ENCODE measurements around the gene PATZ1. TPM values are rescaled to one million over a fixed set of nuclear protein-coding genes. Genes with fewer than 3 reads are reported as not detected.
"Not testable (repeated sequence)": the region's sequence is repeated elsewhere in the genome, so short reads cannot be mapped to it uniquely, and the experiment has no call there.

The PATZ1 gene, protein sequence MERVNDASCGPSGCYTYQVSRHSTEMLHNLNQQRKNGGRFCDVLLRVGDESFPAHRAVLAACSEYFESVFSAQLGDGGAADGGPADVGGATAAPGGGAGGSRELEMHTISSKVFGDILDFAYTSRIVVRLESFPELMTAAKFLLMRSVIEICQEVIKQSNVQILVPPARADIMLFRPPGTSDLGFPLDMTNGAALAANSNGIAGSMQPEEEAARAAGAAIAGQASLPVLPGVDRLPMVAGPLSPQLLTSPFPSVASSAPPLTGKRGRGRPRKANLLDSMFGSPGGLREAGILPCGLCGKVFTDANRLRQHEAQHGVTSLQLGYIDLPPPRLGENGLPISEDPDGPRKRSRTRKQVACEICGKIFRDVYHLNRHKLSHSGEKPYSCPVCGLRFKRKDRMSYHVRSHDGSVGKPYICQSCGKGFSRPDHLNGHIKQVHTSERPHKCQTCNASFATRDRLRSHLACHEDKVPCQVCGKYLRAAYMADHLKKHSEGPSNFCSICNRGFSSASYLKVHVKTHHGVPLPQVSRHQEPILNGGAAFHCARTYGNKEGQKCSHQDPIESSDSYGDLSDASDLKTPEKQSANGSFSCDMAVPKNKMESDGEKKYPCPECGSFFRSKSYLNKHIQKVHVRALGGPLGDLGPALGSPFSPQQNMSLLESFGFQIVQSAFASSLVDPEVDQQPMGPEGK
- total RNA-seq, result 56.6 and 60.7 TPM in 2 replicates

GRCh38 chr22:31346255-31346732 is at the start of gene PATZ1:
TSS of gene PATZ1 (minus strand) at chr22:31346346. CDS start at chr22:31345602, 744 bp downstream.
- TF ChIP-seq, protein P1, sequence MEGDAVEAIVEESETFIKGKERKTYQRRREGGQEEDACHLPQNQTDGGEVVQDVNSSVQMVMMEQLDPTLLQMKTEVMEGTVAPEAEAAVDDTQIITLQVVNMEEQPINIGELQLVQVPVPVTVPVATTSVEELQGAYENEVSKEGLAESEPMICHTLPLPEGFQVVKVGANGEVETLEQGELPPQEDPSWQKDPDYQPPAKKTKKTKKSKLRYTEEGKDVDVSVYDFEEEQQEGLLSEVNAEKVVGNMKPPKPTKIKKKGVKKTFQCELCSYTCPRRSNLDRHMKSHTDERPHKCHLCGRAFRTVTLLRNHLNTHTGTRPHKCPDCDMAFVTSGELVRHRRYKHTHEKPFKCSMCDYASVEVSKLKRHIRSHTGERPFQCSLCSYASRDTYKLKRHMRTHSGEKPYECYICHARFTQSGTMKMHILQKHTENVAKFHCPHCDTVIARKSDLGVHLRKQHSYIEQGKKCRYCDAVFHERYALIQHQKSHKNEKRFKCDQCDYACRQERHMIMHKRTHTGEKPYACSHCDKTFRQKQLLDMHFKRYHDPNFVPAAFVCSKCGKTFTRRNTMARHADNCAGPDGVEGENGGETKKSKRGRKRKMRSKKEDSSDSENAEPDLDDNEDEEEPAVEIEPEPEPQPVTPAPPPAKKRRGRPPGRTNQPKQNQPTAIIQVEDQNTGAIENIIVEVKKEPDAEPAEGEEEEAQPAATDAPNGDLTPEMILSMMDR (IDR thresholded peaks at IDR 0.05; ENCODE audit: insufficient read depth, low read length, poor library complexity, severe bottlenecking), result no peak
- H3K36me3 ChIP-seq (ENCODE audit: control insufficient read depth, insufficient read depth, low read length), result peaks cover 2% of the 10 kb centered on the region
- H3K4me3 ChIP-seq (ENCODE audit: low read depth, low read length), result peak within 1 kb of the TSS; percentile 53
- DNase-seq (ENCODE audit: low read depth), result no peak
- no peaks in the 10 kb centered on the region for H3K27me3 ChIP-seq (ENCODE audit: control insufficient read depth, insufficient read depth, low read length)

DNA sequence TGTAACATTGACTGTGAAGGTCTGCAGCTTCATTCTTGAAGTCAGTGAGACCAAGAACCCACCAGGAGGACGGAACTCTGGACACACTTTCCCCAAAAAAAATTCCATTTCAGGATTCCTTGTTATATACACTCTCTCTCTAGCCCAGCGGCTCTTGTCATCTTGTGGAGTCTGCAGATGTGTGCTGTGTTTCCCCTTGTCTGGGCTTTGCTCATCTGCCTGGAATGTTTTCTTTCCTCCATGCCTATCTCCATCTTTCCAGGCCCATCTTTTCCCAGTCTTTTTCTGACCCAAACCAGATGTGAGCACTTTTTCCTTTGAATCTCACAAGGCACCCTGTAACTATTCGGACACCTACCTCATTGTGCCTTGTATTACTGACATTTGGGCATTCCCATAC is 48.2 kb upstream of the PATZ1 start:
- TF ChIP-seq, protein P1 (IDR thresholded peaks at IDR 0.05; ENCODE audit: insufficient read depth, low read length, poor library complexity, severe bottlenecking), result no peak
- Histone ChIP-seq H3K27me3 (ENCODE audit: control insufficient read depth, insufficient read depth, low read length) (no peaks in the 10 kb centered on the region), H3K4me3 (ENCODE audit: low read depth, low read length) (no peak overlapping the region), H3K36me3 (ENCODE audit: control insufficient read depth, insufficient read depth, low read length) (no peaks in the 10 kb centered on the region)
- DNase-seq (ENCODE audit: low read depth), result no peak

GRCh38 chr22:31393893-31394292 is 47.7 kb upstream of the PATZ1 start:
- Histone ChIP-seq H3K4me3 (ENCODE audit: low read depth, low read length) (no peak overlapping the region), H3K27me3 (ENCODE audit: control insufficient read depth, insufficient read depth, low read length) (no peaks in the 10 kb centered on the region), H3K36me3 (ENCODE audit: control insufficient read depth, insufficient read depth, low read length) (no peaks in the 10 kb centered on the region)
- TF ChIP-seq, protein P1 (IDR thresholded peaks at IDR 0.05; ENCODE audit: insufficient read depth, low read length, poor library complexity, severe bottlenecking), result no peak
- no peak for DNase-seq (ENCODE audit: low read depth)

GRCh38 chr22:31378651-31379050 is 32.5 kb upstream of the PATZ1 start:
- H3K36me3 ChIP-seq (ENCODE audit: control insufficient read depth, insufficient read depth, low read length); H3K4me3 ChIP-seq (ENCODE audit: low read depth, low read length); H3K27me3 ChIP-seq (ENCODE audit: control insufficient read depth, insufficient read depth, low read length); DNase-seq (ENCODE audit: low read depth): not testable (repeated sequence)

DNA sequence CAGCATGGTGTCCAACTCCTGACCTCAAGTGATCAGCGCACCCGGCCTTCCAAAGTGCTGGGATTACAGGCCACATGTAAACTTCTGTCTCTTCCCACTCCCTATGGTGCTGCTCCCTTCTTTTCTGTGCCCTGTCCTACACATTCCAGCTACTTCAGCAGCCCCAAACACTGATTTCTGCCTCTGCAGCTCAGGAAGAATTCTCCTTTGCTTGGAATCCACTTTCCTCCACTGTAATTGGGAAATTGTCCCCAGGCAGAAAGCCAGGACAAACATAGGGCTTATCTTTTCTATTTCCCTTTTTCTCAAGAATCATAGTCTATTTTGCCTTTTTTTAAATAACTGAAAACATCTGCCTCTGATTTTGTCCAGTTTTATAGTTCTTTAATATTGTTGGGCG is 32.0 kb upstream of the PATZ1 start:
- Histone ChIP-seq H3K36me3 (ENCODE audit: control insufficient read depth, insufficient read depth, low read length) (no peaks in the 10 kb centered on the region), H3K4me3 (ENCODE audit: low read depth, low read length) (no peak overlapping the region), H3K27me3 (ENCODE audit: control insufficient read depth, insufficient read depth, low read length) (no peaks in the 10 kb centered on the region)
- TF ChIP-seq, protein P1 (IDR thresholded peaks at IDR 0.05; ENCODE audit: insufficient read depth, low read length, poor library complexity, severe bottlenecking), result no peak
- no peak for DNase-seq (ENCODE audit: low read depth)

DNA sequence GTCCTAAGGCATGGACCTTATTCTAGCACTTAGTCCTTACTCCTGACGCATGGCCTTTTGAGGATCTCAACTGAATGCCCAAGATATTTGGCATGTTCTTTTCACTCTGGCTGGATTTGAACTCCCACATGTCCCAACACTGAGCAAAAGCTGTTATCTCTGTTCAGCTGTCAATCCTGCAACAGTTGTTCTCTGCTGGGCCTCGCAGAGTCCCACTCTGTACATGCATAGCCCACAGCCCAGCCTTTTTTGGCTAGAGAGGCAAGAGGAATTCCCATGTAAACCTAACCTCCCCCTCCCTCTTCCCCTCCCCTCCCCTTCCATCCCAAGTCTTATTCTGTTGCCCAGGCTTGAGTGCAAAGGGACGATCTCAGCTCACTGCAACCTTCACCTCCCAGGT is 31.5 kb upstream of the PATZ1 start:
- TF ChIP-seq, protein P1 (IDR thresholded peaks at IDR 0.05; ENCODE audit: insufficient read depth, low read length, poor library complexity, severe bottlenecking), result no peak
- Histone ChIP-seq H3K36me3 (ENCODE audit: control insufficient read depth, insufficient read depth, low read length) (no peaks in the 10 kb centered on the region), H3K4me3 (ENCODE audit: low read depth, low read length) (no peak overlapping the region), H3K27me3 (ENCODE audit: control insufficient read depth, insufficient read depth, low read length) (no peaks in the 10 kb centered on the region)
- no peak for DNase-seq (ENCODE audit: low read depth)
